Fibroblast of peridontal ligament (primary cell): ENCODE data around the gene TELO2.
"Not testable (repeated sequence)": the region's sequence is repeated elsewhere in the genome, so short reads cannot be mapped to it uniquely, and the experiment has no call there.

Source experiments
- DNase-seq: peaks from one replicate; pipeline ENCODE4 v3.0.0-alpha.2; 2010; ENCODE audit errors: extremely low read depth

TELO2 gene

GRCh38 chr16:1475552-1476114 lies 17.5 kb upstream of the TELO2 start:
- no peak for DNase-seq

GRCh38 chr16:1477033-1477432 lies 16.1 kb upstream of the TELO2 start:
- no peak for DNase-seq

DNA sequence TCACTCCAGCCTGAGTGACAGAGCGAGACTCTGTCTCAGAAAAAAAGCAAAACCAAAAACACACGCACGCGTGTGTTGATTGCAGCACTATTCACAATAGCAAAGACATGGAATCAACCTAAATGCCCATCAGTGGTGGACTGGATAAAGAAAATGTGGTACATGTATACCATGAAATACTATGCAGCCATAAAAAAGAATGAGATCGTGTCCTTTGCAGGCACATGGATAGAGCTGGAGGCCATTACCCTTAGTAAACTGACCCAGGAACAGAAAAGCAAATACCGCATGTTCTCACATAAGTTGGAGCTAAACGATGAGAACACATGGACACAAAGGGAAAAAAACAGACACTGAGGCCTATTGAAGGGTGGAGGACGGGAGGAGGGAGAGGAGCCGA lies 14.2 kb upstream of the TELO2 start:
- not testable (repeated sequence) for DNase-seq

- DNase-seq = no peak
These were observed 11.0 kb upstream of the TELO2 start for GRCh38 chr16:1481906-1482835.

DNA sequence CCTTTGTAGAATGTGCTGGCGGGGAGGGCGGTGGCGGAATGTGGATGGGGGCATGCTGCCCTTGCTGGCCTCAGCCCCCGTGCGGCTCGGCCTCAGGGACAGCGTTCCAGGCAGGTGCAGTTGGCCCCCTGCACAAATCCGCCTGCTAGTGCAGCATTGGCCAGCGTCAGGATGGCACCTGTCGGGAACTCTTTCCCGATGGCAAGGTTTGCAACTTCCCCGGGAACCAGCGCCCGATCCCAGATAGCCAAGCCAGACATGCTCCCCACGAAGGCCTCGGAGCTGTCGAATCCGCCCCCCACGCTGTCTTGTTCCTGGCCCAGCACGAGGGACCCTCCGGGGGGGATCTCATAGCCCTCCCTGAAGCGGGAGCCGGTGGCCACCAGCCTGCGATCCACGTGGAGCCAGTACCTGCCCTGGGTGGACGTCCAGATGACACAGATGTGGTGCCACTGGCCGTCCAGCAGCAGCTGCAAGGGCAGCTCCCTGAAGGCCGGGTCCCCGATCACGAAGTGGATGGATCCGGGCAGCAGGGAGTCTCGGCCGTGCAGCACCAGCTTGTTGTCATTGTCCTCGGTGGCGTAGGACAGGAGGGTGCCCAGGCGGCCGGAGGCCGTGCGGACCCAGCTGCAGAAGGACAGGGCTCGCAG lies 7.2 kb upstream of the TELO2 start:
- no peak for DNase-seq

DNA sequence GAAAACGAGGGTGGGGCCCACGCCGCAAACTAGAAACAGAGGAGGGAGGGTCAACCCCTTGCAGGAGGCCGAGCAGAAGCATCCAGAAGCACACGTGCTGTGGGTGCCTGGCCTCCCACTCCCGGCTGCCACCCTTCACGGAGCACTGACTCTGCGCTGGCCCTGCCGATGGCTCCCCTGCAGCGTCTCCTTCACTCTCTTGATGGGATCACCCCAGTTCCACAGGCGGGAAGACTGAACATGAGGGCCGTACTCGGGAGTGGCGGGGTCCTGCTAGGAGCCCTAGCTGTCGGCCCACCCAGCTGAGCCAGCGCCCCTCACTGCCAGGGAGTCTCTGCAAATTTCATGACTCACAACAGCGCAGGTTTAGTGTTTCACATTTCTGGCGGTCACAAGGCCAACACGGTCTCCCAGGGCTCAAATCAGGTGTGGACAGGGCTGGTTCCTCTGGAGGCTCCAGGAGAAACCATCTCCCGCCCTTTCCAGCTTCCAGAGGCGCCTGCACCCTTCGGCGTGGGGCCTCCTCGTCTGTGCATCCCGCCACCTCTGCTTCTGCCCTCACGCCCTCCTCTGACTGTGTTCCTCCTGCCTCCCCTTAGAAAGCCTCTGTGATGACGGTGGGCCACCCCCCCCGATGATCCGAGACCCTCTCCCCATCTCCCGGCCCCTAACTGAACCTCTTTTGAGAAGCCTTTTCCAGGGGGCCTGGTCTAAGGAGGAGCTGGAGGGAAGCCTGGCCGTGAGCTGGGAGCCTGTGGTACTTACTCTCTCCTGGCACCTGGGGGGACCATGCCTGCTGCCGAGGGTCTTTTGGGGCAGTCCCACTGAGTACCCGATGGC lies 6.4 kb upstream of the TELO2 start:
- no peak for DNase-seq

DNA sequence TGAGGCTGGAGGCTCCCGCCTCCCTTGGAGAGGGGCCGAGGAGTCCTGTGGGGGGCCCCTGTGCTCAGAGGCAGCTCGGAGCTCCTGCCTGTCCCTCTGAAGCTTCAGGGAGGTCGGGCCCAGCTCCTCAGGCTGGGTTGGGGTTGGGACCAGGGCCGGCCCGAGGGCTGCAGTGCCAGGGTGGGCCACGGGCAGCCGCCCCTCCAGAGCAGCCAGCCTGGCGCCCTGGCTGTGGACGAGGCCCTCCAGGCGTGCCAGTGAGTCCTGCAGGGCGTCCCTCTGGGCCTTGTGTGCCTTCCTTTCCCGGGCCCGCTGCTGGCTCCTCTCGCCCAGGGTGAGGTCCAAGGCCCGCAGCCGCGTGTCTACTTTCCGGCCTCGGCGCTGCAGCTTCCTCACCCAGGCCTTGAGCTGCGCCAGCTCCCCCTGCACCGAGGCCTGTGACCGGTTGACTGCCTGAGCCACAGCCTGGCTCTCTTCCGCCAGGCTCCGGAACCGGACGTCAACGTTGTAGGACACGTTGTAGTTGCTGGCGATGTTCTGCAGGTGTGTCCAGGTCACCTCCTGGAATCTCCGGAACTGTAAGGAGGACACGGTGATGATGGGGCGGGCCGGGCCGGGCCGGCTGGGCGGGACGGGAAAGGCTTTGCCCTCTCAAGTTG lies 5.6 kb upstream of the TELO2 start:
- no peak for DNase-seq

- DNase-seq = no peak
These were observed 5.0 kb upstream of the TELO2 start for GRCh38 chr16:1488054-1488601.

GRCh38 chr16:1488619-1489018 lies 4.5 kb upstream of the TELO2 start, which contains the start of gene PTX4:
PTX4 (minus strand) TSS chr16:1488944; CDS start chr16:1488909, 35 bp downstream.
- no peak for DNase-seq

GRCh38 chr16:1489077-1489476 lies 4.1 kb upstream of the TELO2 start:
- no peak for DNase-seq

DNA sequence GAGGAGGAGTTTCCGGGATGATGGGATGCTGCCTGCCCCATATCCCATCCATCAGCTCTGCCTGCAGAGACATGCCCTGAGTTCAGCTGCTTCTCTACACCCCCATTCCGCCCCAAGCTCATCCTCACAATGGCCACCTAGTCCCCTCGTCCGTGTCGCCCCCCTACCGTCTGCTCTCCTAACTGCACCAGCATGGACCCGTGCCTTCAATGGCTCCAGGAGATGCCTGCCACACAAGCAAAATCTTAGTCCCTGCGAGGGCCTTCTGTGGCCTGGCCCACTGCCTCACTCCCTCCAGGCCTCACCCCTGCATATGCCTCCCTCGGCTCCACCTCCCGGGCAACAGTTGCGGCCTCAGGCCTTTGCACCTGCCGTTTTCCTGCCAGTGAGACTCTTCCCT lies 1.8 kb upstream of the TELO2 start:
- no peak for DNase-seq

- DNase-seq = no peak
These were observed 858 bp upstream of the TELO2 start for GRCh38 chr16:1492082-1492922.

DNA sequence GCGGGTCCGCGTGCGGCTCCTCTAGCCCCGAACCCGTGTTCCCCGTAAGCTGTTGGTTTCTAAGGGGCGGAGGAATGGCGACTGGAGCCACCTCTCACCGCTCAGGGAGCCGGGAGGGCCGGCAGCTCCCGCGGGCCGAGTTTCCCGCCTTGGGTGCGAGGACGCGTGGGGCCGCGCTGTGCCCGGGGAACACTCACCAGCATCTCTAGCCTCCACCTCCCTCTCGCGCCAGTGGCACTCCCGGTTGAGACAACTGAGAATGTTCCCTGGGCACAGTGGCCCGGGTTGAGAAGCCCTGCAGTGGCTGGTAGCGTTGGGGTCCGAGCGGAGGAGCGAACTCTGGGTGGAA lies 560 bp downstream of the TELO2 start:
- no peak for DNase-seq

DNA sequence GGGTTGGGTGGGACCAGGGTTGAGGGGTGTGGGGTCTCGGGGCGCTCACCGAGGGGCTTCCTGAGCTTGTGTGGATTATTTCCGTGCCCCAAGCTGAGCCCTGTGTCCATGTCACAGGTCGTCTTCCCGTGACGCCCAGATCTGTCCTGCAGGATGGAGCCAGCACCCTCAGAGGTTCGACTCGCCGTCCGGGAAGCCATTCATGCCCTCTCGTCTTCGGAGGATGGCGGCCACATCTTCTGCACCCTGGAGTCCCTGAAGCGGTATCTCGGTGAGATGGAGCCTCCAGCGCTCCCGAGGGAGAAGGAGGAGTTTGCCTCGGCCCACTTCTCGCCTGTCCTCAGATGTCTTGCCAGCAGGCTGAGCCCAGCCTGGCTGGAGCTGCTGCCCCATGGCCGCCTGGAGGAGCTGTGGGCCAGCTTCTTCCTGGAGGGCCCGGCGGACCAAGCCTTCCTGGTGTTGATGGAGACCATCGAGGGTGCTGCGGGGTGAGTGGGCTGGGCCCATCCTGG lies 1.0 kb downstream of the TELO2 start:
- DNase-seq = peak; percentile 71

- DNase-seq = no peak
These were observed 1.6 kb downstream of the TELO2 start for GRCh38 chr16:1494711-1495110.

DNA sequence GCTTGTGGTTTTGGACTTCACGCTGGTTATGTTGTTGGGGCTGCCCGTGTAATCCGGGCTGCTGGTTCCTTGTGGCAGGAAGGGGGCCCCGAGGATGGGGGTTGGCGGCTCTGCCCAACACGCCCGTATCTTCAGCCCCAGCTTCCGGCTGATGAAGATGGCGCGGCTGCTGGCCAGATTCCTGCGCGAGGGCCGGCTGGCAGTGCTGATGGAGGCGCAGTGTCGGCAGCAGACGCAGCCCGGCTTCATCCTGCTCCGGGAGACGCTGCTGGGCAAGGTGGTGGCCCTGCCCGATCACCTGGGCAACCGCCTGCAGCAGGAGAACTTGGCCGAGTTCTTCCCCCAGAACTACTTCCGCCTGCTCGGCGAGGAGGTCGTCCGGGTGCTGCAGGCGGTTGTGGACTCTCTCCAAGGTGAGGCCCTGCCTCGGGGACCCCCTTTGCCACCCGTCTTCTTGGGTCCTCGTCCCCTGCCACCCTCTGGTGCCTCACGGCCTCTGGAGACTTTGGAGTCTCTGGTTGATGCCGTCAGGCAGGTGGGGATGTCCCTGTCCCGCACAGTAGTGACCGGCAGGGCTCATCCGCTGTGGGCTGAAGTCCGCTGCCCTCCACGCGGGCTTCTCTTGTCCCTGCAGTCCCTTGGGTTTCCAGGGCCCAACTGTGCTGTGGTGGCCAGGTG lies 2.2 kb downstream of the TELO2 start:
- DNase-seq = no peak

DNA sequence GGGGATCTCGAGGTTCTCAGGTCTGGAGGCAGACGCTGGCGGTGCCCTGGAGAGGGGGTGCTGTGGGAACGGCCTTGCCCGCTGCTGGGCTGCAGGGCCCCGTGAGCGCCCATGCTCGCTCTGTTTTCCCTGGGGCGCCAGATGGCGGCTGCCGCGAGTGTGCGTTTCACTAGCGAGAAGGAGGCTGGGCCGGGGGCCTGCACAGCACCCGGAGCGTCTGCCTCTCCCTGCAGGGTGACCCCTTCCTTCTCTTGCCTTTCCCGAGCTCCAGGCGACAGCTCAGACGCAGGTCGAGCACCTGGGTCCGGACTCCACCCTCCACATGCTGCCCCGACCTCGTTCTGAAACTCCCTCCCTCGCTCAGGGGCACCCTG lies 2.7 kb downstream of the TELO2 start:
- DNase-seq = no peak

GRCh38 chr16:1496464-1496863 lies 3.3 kb downstream of the TELO2 start:
- no peak for DNase-seq

DNA sequence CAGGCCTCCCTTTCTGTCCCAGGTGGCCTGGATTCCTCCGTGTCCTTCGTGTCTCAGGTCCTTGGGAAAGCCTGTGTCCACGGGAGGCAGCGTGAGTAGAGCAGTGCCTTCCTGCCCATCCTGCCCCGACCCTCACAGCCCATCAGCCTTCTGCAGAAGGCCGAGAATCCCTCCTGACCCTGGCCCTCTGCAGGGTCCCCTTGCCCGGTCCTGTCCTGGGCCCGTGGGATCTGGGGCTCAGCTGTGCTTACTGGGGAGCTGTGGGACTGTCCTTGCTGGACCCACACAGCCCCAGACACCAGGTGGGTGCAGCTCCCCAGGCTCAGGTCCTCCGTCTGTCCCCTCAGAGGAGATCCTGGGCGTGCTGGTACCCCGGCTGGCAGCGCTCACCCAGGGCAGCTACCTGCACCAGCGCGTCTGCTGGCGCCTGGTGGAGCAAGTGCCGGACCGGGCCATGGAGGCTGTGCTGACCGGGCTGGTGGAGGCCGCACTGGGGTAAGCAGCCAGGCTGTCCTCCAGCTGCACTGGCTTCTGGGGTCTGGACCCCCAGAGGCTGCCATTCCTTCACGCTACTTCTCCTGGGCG lies 3.9 kb downstream of the TELO2 start:
- no peak for DNase-seq
